ENCODE measurements around the gene PPP1R1B.

The PPP1R1B gene

DNA sequence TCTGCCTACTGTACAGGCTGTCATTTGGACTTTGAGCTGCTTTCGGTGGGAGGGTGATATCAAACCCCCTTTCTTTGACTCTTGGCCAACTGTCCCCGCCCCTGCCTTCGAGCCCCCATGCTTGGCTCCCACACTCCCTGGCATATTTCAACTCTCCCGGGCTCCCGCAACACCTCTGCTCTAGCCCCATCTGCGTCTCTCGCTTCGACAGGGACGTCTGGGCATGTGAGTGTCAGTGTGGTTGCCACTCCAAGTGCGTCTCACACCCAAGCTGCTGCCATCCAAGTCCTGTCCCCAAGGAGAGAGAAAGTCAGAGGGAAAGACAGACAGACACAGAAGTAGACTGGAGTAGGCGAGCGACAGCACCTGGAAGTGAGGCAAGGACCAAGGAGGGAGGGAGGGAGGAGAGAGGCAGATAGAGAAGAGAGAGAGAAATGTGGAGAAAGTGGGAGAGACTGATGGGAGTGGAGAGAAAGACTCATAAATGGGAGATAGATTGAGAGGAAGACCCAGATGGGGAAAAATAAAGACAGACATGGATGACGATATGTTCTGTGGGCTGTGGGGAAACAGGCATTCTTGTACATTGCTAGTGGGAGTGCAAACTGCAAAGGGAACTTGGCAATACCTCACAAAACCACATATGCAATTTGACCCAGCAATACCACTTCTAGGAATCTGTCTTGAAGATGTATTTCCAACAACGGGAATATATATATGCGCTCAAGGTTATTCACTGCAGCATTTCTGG is 22.0 kb downstream of the PPP1R1B start:
- WGBS (ENCODE audit: extremely low coverage, insufficient coverage, low lambda C conversion rate), result no CpG with 5 or more reads among the region's 15 CpGs
- Histone ChIP-seq H2BK5ac (ENCODE audit: low read length) (no peak overlapping the region), H3K27me3 (ENCODE audit: insufficient read depth, low read length, poor library complexity) (no peaks in the 10 kb centered on the region)

GRCh38 chr17:39650121-39650579 is 23.4 kb downstream of the PPP1R1B start:
- H3K27ac ChIP-seq (ENCODE audit: low read depth, low read length), result no peak overlapping the region
- H3K4ac ChIP-seq (ENCODE audit: low read depth, low read length), result no peak overlapping the region
- no peaks in the 10 kb centered on the region for H3K36me3 ChIP-seq (ENCODE audit: control insufficient read depth, insufficient read depth, low read length)
- no peak overlapping the region for H4K8ac ChIP-seq (ENCODE audit: low read depth, low read length)
- no peaks in the 10 kb centered on the region for H3K27me3 ChIP-seq (ENCODE audit: insufficient read depth, low read length, poor library complexity)
- no peak overlapping the region for H3K56ac ChIP-seq (ENCODE audit: low read length)
- no peak overlapping the region for H2BK5ac ChIP-seq (ENCODE audit: low read length)
- H3K9ac ChIP-seq (ENCODE audit: low read length), result no peak overlapping the region
- no peaks in the 10 kb centered on the region for H3K79me2 ChIP-seq (ENCODE audit: control insufficient read depth, insufficient read depth, low read length)
- no CpG with 5 or more reads among the region's 11 CpGs for WGBS (ENCODE audit: extremely low coverage, insufficient coverage, low lambda C conversion rate)
- H2AK5ac ChIP-seq (ENCODE audit: low read length), result no peak overlapping the region
- H3K4me3 ChIP-seq (ENCODE audit: low read length), result no peak overlapping the region
- no peak overlapping the region for H3K4me2 ChIP-seq (ENCODE audit: low read length)
- no peak for DNase-seq
- peaks cover 4% of the 10 kb centered on the region for H3K79me1 ChIP-seq (ENCODE audit: low read length)
- H3K4me1 ChIP-seq (ENCODE audit: control insufficient read depth, low read depth, low read length), result peaks cover 13% of the 10 kb centered on the region
- H2BK15ac ChIP-seq (replicated peaks; ENCODE audit: low read depth), result no peak overlapping the region
- H2BK120ac ChIP-seq (ENCODE audit: low read depth, low read length), result no peak overlapping the region
- no peak overlapping the region for H4K5ac ChIP-seq (ENCODE audit: low read length)
- no peak overlapping the region for H3K23ac ChIP-seq (ENCODE audit: low read length)
- no peak overlapping the region for H3K18ac ChIP-seq (ENCODE audit: low read length)

More for the DNA sequence above, 22.0 kb downstream of the PPP1R1B start:
- H3K56ac ChIP-seq (ENCODE audit: low read length), result peak overlapping the region; percentile 39
- no peak overlapping the region for H3K27ac ChIP-seq (ENCODE audit: low read depth, low read length)
- no peak overlapping the region for H4K5ac ChIP-seq (ENCODE audit: low read length)
- H3K4me3 ChIP-seq (ENCODE audit: low read length), result no peak overlapping the region
- H2BK15ac ChIP-seq (replicated peaks; ENCODE audit: low read depth), result no peak overlapping the region
- H3K9ac ChIP-seq (ENCODE audit: low read length), result no peak overlapping the region
- H3K79me2 ChIP-seq (ENCODE audit: control insufficient read depth, insufficient read depth, low read length), result no peaks in the 10 kb centered on the region
- H3K4me2 ChIP-seq (ENCODE audit: low read length), result no peak overlapping the region
- H3K4ac ChIP-seq (ENCODE audit: low read depth, low read length), result no peak overlapping the region
- H2BK120ac ChIP-seq (ENCODE audit: low read depth, low read length), result no peak overlapping the region
- H2AK5ac ChIP-seq (ENCODE audit: low read length), result no peak overlapping the region
- DNase-seq, result no peak
- peaks cover 7% of the 10 kb centered on the region for H3K79me1 ChIP-seq (ENCODE audit: low read length)
- H3K4me1 ChIP-seq (ENCODE audit: control insufficient read depth, low read depth, low read length), result peaks cover 15% of the 10 kb centered on the region
- H4K8ac ChIP-seq (ENCODE audit: low read depth, low read length), result no peak overlapping the region
- peak overlapping the region; percentile 20 for H3K23ac ChIP-seq (ENCODE audit: low read length)
- H3K36me3 ChIP-seq (ENCODE audit: control insufficient read depth, insufficient read depth, low read length), result no peaks in the 10 kb centered on the region
- H3K18ac ChIP-seq (ENCODE audit: low read length), result no peak overlapping the region

DNA sequence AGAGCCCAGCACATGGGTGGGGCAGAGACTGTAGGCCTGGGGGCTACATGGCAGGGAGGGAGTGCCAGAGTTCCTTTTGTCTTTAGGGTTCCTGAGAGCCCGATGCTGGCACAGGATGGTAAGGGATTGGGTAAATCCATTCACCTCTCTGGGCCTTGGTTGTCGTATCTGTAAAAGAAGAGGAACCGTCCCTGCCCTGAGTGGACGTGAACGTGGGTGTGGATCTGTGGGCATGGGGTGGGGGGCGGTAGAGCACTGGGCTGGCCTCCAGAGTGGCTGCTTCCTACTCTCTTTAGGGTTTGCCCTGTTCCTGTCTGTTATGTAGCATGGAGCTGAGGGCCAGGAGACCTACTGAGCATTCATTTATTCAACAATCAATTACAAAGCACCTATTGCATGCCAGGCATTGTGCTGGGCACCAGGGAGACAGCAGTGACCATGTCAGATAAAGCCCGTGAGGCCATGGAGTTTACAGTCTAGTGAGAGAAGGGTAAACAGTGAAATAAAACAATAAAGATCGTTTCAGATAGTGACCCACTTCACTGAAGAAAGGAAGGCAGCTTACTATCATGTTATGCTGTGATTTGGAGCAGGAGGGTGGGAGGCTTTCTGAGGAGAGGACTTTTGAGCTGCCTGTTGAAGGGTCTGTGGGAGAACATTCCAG is 25.3 kb downstream of the PPP1R1B start:
- Histone ChIP-seq H3K18ac (ENCODE audit: low read length) (no peak overlapping the region), H3K4me2 (ENCODE audit: low read length) (no peak overlapping the region), H3K4me1 (ENCODE audit: control insufficient read depth, low read depth, low read length) (peaks cover 10% of the 10 kb centered on the region), H3K9ac (ENCODE audit: low read length) (peak overlapping the region; percentile 49), H2BK120ac (ENCODE audit: low read depth, low read length) (no peak overlapping the region), H3K23ac (ENCODE audit: low read length) (no peak overlapping the region), H3K56ac (ENCODE audit: low read length) (peak overlapping the region; percentile 74), H2BK5ac (ENCODE audit: low read length) (no peak overlapping the region), H3K4ac (ENCODE audit: low read depth, low read length) (no peak overlapping the region), H3K79me1 (ENCODE audit: low read length) (peaks cover 4% of the 10 kb centered on the region), H3K27me3 (ENCODE audit: insufficient read depth, low read length, poor library complexity) (no peaks in the 10 kb centered on the region), H3K79me2 (ENCODE audit: control insufficient read depth, insufficient read depth, low read length) (no peaks in the 10 kb centered on the region), H3K27ac (ENCODE audit: low read depth, low read length) (no peak overlapping the region), H3K4me3 (ENCODE audit: low read length) (no peak overlapping the region), H2AK5ac (ENCODE audit: low read length) (no peak overlapping the region), H4K8ac (ENCODE audit: low read depth, low read length) (no peak overlapping the region), H4K5ac (ENCODE audit: low read length) (no peak overlapping the region), H2BK15ac (replicated peaks; ENCODE audit: low read depth) (no peak overlapping the region), H3K36me3 (ENCODE audit: control insufficient read depth, insufficient read depth, low read length) (no peaks in the 10 kb centered on the region)
- no CpG with 5 or more reads among the region's 8 CpGs for WGBS (ENCODE audit: extremely low coverage, insufficient coverage, low lambda C conversion rate)
- no peak for DNase-seq

- no peaks in the 10 kb centered on the region for H3K36me3 ChIP-seq (ENCODE audit: control insufficient read depth, insufficient read depth, low read length)
- H3K79me2 ChIP-seq (ENCODE audit: control insufficient read depth, insufficient read depth, low read length), result no peaks in the 10 kb centered on the region
- no peaks in the 10 kb centered on the region for H3K27me3 ChIP-seq (ENCODE audit: insufficient read depth, low read length, poor library complexity)
- peak; percentile 85 for DNase-seq
- no peak overlapping the region for H2AK5ac ChIP-seq (ENCODE audit: low read length)
- H4K8ac ChIP-seq (ENCODE audit: low read depth, low read length), result no peak overlapping the region
- WGBS (ENCODE audit: extremely low coverage, insufficient coverage, low lambda C conversion rate), result no CpG with 5 or more reads among the region's 7 CpGs
- no peak overlapping the region for H2BK120ac ChIP-seq (ENCODE audit: low read depth, low read length)
- no peak overlapping the region for H4K5ac ChIP-seq (ENCODE audit: low read length)
- H2BK15ac ChIP-seq (replicated peaks; ENCODE audit: low read depth), result no peak overlapping the region
- H3K4me2 ChIP-seq (ENCODE audit: low read length), result no peak overlapping the region
- H3K23ac ChIP-seq (ENCODE audit: low read length), result no peak overlapping the region
- peaks cover 3% of the 10 kb centered on the region for H3K79me1 ChIP-seq (ENCODE audit: low read length)
- no peak overlapping the region for H3K18ac ChIP-seq (ENCODE audit: low read length)
- H3K4me1 ChIP-seq (ENCODE audit: control insufficient read depth, low read depth, low read length), result peaks cover 10% of the 10 kb centered on the region
- H2BK5ac ChIP-seq (ENCODE audit: low read length), result peak overlapping the region; percentile 55
- H3K4me3 ChIP-seq (ENCODE audit: low read length), result no peak overlapping the region
- no peak overlapping the region for H3K4ac ChIP-seq (ENCODE audit: low read depth, low read length)
- peak overlapping the region; percentile 74 for H3K56ac ChIP-seq (ENCODE audit: low read length)
- peak overlapping the region; percentile 59 for H3K9ac ChIP-seq (ENCODE audit: low read length)
- peak overlapping the region; percentile 66 for H3K27ac ChIP-seq (ENCODE audit: low read depth, low read length)
Observed at GRCh38 chr17:39652587-39653315, 26.0 kb downstream of the PPP1R1B start.

GRCh38 chr17:39653316-39653661 is 26.5 kb downstream of the PPP1R1B start:
- Histone ChIP-seq H2BK120ac (ENCODE audit: low read depth, low read length) (no peak overlapping the region), H3K56ac (ENCODE audit: low read length) (peak overlapping the region; percentile 65), H3K79me1 (ENCODE audit: low read length) (peaks cover 3% of the 10 kb centered on the region)

More at GRCh38 chr17:39653316-39653661, 26.5 kb downstream of the PPP1R1B start:
- H2BK15ac ChIP-seq (replicated peaks; ENCODE audit: low read depth), result no peak overlapping the region
- H3K23ac ChIP-seq (ENCODE audit: low read length), result no peak overlapping the region
- H3K9ac ChIP-seq (ENCODE audit: low read length), result peak overlapping the region; percentile 59
- no CpG with 5 or more reads among the region's 12 CpGs for WGBS (ENCODE audit: extremely low coverage, insufficient coverage, low lambda C conversion rate)
- H3K27ac ChIP-seq (ENCODE audit: low read depth, low read length), result peak overlapping the region; percentile 66
- no peak overlapping the region for H4K8ac ChIP-seq (ENCODE audit: low read depth, low read length)
- DNase-seq, result no peak
- no peak overlapping the region for H3K4ac ChIP-seq (ENCODE audit: low read depth, low read length)
- no peaks in the 10 kb centered on the region for H3K36me3 ChIP-seq (ENCODE audit: control insufficient read depth, insufficient read depth, low read length)
- no peak overlapping the region for H3K4me3 ChIP-seq (ENCODE audit: low read length)
- peak overlapping the region; percentile 55 for H2BK5ac ChIP-seq (ENCODE audit: low read length)
- no peak overlapping the region for H3K4me2 ChIP-seq (ENCODE audit: low read length)
- H3K27me3 ChIP-seq (ENCODE audit: insufficient read depth, low read length, poor library complexity), result no peaks in the 10 kb centered on the region
- H4K5ac ChIP-seq (ENCODE audit: low read length), result no peak overlapping the region
- H3K79me2 ChIP-seq (ENCODE audit: control insufficient read depth, insufficient read depth, low read length), result no peaks in the 10 kb centered on the region
- H2AK5ac ChIP-seq (ENCODE audit: low read length), result peak overlapping the region; percentile 22
- peaks cover 10% of the 10 kb centered on the region for H3K4me1 ChIP-seq (ENCODE audit: control insufficient read depth, low read depth, low read length)
- H3K18ac ChIP-seq (ENCODE audit: low read length), result no peak overlapping the region
